Measurements from ENCODE around the gene GCSH. TPM values are rescaled to one million over a fixed set of nuclear protein-coding genes. Genes with fewer than 3 reads are reported as not detected.
A peak's percentile ranks its signal among the peaks of the same experiment; 100 is the strongest.

The GCSH gene
- total and polyA plus RNA-seq, 2 of the 13 experiments (the other 11 are each of a cell fraction or from before 2014, with no cell fraction given) = 35.9 to 103 TPM

DNA sequence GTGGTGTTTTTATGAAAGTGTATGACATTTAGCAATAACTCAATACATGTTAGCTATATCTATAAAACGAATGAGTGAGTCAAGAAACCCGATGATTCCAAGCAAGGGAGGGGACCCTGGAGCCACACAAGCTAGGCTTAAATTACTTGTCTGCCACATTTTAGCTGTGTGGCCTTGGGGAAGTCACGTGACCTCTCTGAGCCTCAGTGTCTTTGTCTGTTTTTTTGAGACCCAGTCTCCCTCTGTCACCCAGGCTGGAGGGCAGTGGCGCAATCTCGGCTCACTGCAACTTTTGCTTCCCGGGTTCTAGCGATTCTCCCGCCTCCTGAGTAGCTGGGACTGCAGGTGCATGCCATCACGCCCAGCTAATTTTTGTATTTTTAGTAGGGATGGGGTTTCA lies 20.1 kb upstream of the GCSH start:
- ChIA-PET CTCF (ENCODE audit: low intra/inter-chr PET ratio, low total read pairs) (no interaction called here), POLR2A (no interaction called here)
- no peaks in the 10 kb centered on the region for H3K9me3 ChIP-seq (ENCODE audit: low read length)
- TF ChIP-seq MATR3 (CRISPR knock-in tag; IDR thresholded peaks at IDR 0.05) (no peak), ZNF768 (CRISPR knock-in tag; IDR thresholded peaks at IDR 0.05) (peak; percentile 73), RAD51 (IDR thresholded peaks at IDR 0.05; ENCODE audit: borderline replicate concordance) (peak; percentile 32; the same call in 1 of the 2 replicates), ZNF777 (CRISPR knock-in tag; IDR thresholded peaks at IDR 0.05) (no peak)
- TF ChIP-seq, protein P1, sequence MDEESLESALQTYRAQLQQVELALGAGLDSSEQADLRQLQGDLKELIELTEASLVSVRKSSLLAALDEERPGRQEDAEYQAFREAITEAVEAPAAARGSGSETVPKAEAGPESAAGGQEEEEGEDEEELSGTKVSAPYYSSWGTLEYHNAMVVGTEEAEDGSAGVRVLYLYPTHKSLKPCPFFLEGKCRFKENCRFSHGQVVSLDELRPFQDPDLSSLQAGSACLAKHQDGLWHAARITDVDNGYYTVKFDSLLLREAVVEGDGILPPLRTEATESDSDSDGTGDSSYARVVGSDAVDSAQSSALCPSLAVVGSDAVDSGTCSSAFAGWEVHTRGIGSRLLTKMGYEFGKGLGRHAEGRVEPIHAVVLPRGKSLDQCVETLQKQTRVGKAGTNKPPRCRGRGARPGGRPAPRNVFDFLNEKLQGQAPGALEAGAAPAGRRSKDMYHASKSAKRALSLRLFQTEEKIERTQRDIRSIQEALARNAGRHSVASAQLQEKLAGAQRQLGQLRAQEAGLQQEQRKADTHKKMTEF (CRISPR knock-in tag; IDR thresholded peaks at IDR 0.05) = no peak
- TF ChIP-seq, protein P2, sequence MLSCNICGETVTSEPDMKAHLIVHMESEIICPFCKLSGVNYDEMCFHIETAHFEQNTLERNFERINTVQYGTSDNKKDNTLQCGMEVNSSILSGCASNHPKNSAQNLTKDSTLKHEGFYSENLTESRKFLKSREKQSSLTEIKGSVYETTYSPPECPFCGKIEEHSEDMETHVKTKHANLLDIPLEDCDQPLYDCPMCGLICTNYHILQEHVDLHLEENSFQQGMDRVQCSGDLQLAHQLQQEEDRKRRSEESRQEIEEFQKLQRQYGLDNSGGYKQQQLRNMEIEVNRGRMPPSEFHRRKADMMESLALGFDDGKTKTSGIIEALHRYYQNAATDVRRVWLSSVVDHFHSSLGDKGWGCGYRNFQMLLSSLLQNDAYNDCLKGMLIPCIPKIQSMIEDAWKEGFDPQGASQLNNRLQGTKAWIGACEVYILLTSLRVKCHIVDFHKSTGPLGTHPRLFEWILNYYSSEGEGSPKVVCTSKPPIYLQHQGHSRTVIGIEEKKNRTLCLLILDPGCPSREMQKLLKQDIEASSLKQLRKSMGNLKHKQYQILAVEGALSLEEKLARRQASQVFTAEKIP (CRISPR knock-in tag; IDR thresholded peaks at IDR 0.05; ENCODE audit: borderline replicate concordance) = no peak
- H3K4me1 ChIP-seq (ENCODE audit: insufficient read depth, low read length) = no peaks in the 10 kb centered on the region
- no peak for FAIRE-seq
- no TSS peak for BruUV-seq (replicated peaks)
- WGBS (ENCODE audit: low lambda C conversion rate) = 73% methylated on average over 8 of the region's 9 CpGs
- no peaks in the 10 kb centered on the region for H4K20me1 ChIP-seq (ENCODE audit: insufficient read depth, low read length)
- no peak overlapping the region for H3K4me3 ChIP-seq (replicated peaks in 1 of 3; ENCODE audit: insufficient read depth in 1 of 3, low read depth in 2 of 3, low read length in 3 of 3)
- H2AFZ ChIP-seq (ENCODE audit: low read length) = no peak overlapping the region
- intact Hi-C loops (cut with micrococcal nuclease; ENCODE audit: unreplicated experiment) (no loop called here), in situ Hi-C loops (cut with HindIII; ENCODE audit: extremely low pct_ligation_motif_present, low pct_unique_long_range_greater_than_20kb) (no loop called here)
- no peaks in the 10 kb centered on the region for H3K79me2 ChIP-seq (ENCODE audit: insufficient read depth, low read length)
- H3K36me3 ChIP-seq (replicated peaks in 1 of 2; ENCODE audit: control insufficient read depth in 1 of 2, insufficient read depth in 2 of 2, low read length in 2 of 2) = no peaks in the 10 kb centered on the region; a peak in 1 of 5 replicates
- DNase-seq (ENCODE audit: low spot score) = no peak
- no peak for ATAC-seq
- H3K27ac ChIP-seq (ENCODE audit: extremely low read length, insufficient read depth, low read length) = no peak overlapping the region
- H3K4me2 ChIP-seq (ENCODE audit: low read depth, low read length) = no peak overlapping the region
- no peak overlapping the region for H3K9ac ChIP-seq (ENCODE audit: insufficient read depth, low read depth, low read length)
- no peaks in the 10 kb centered on the region for H3K27me3 ChIP-seq (ENCODE audit: control insufficient read depth in 1 of 2, insufficient read depth in 2 of 2, low read length in 2 of 2)

DNA sequence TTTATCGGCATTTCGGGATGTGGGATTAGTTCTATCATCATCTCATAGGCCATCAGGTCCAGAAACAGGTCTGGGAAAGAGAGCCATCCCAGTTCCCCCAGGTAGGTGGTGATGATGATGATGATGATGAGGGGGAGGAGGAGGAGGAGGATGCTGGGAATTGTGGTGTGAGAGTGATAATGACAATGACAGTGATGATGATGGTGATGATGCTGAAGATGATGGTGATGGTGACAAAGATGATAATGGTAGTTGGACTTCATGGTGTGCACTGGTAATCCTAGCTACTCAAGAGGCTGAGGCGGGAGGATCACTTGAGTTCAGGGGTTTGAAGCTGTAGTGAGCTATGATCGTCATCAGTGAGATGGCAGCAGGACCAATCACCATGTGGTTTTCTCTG lies 16.3 kb upstream of the GCSH start:
- Histone ChIP-seq H2AFZ (ENCODE audit: low read length) (no peak overlapping the region), H3K79me2 (ENCODE audit: insufficient read depth, low read length) (no peaks in the 10 kb centered on the region), H3K27me3 (ENCODE audit: control insufficient read depth in 1 of 2, insufficient read depth in 2 of 2, low read length in 2 of 2) (no peaks in the 10 kb centered on the region), H3K27ac (ENCODE audit: extremely low read length, insufficient read depth, low read length) (no peak overlapping the region), H3K36me3 (replicated peaks in 1 of 2; ENCODE audit: control insufficient read depth in 1 of 2, insufficient read depth in 2 of 2, low read length in 2 of 2) (no peaks in the 10 kb centered on the region), H3K9me3 (ENCODE audit: low read length) (no peaks in the 10 kb centered on the region), H3K9ac (ENCODE audit: insufficient read depth, low read depth, low read length) (no peak overlapping the region), H3K4me2 (ENCODE audit: low read depth, low read length) (no peak overlapping the region), H3K4me3 (replicated peaks in 1 of 3; ENCODE audit: insufficient read depth in 1 of 3, low read depth in 2 of 3, low read length in 3 of 3) (no peak overlapping the region), H4K20me1 (ENCODE audit: insufficient read depth, low read length) (no peaks in the 10 kb centered on the region), H3K4me1 (ENCODE audit: insufficient read depth, low read length) (peaks cover 16% of the 10 kb centered on the region)
- FAIRE-seq = no peak
- WGBS (ENCODE audit: low lambda C conversion rate) = 84% methylated on average over 4 of the region's 4 CpGs
- in situ Hi-C loops (cut with HindIII; ENCODE audit: extremely low pct_ligation_motif_present, low pct_unique_long_range_greater_than_20kb) (no loop called here), intact Hi-C loops (cut with micrococcal nuclease; ENCODE audit: unreplicated experiment) (no loop called here)
- CTCF ChIA-PET (ENCODE audit: low intra/inter-chr PET ratio, low total read pairs) = no interaction called here
- DNase-seq (ENCODE audit: low spot score) = no peak
- no peak for TF ChIP-seq ZNF274 (CRISPR knock-in tag; IDR thresholded peaks at IDR 0.05)
- TF ChIP-seq NONO (IDR thresholded peaks at IDR 0.05) = no peak
- TF ChIP-seq NONO (CRISPR knock-in tag; conservative IDR thresholded peaks at IDR 0.05) = no peak
- TF ChIP-seq ZNF570 (CRISPR knock-in tag; IDR thresholded peaks at IDR 0.05; ENCODE audit: borderline replicate concordance) = no peak
- peak; percentile 68; the same call in 1 of the 2 replicates for TF ChIP-seq CREB1 (IDR thresholded peaks at IDR 0.05)
- no peak for TF ChIP-seq CREB1 (CRISPR knock-in tag; IDR thresholded peaks at IDR 0.05)
- no TSS peak for BruUV-seq (replicated peaks)
- POLR2A ChIA-PET = no interaction called here
- no peak for ATAC-seq
